CD4-positive, alpha-beta T cell treated with Interleukin-6 at 100 ng/mL for 8 hours (primary cell): Measurements from ENCODE around the gene CHCHD3.
"Not testable (repeated sequence)": the region's sequence is repeated elsewhere in the genome, so short reads cannot be mapped to it uniquely, and the experiment has no call there.

Source experiments
- DNase-seq: peaks from one replicate; pipeline ENCODE4 v3.0.0-alpha.2; 2020; ENCODE audit warnings: mixed read lengths, low spot score

Gene CHCHD3

GRCh38 chr7:132904209-132904608 is 177.7 kb downstream of the CHCHD3 start:
- DNase-seq = no peak

- not testable (repeated sequence) for DNase-seq
Observed at GRCh38 chr7:132902294-132902693, 179.6 kb downstream of the CHCHD3 start.

GRCh38 chr7:132901241-132901640 is 180.6 kb downstream of the CHCHD3 start:
- no peak for DNase-seq

- no peak for DNase-seq
Observed at GRCh38 chr7:132899833-132900232, 182.1 kb downstream of the CHCHD3 start.

- not testable (repeated sequence) for DNase-seq
Observed at GRCh38 chr7:132898641-132899175, 183.2 kb downstream of the CHCHD3 start.

GRCh38 chr7:132897093-132897687 is 184.7 kb downstream of the CHCHD3 start:
- no peak for DNase-seq

GRCh38 chr7:132895231-132895630 is 186.7 kb downstream of the CHCHD3 start:
- DNase-seq = no peak

GRCh38 chr7:132893560-132893959 is 188.3 kb downstream of the CHCHD3 start:
- no peak for DNase-seq

GRCh38 chr7:132892744-132893143 is 189.1 kb downstream of the CHCHD3 start:
- not testable (repeated sequence) for DNase-seq

GRCh38 chr7:132891554-132891953 is 190.3 kb downstream of the CHCHD3 start:
- DNase-seq = no peak

GRCh38 chr7:132882714-132883428 is 199.0 kb downstream of the CHCHD3 start:
- peak; percentile 7 for DNase-seq

GRCh38 chr7:132881317-132881716 is 200.6 kb downstream of the CHCHD3 start:
- DNase-seq = no peak

- DNase-seq = no peak
Observed at GRCh38 chr7:132879579-132879978, 202.3 kb downstream of the CHCHD3 start.

GRCh38 chr7:132878204-132878919 is 203.5 kb downstream of the CHCHD3 start:
- DNase-seq = no peak

GRCh38 chr7:132877573-132877972 is 204.3 kb downstream of the CHCHD3 start:
- DNase-seq = no peak

GRCh38 chr7:132876576-132876975 is 205.3 kb downstream of the CHCHD3 start:
- DNase-seq = no peak

GRCh38 chr7:132872034-132872433 is 209.9 kb downstream of the CHCHD3 start:
- DNase-seq = no peak

GRCh38 chr7:132871419-132871818 is 210.5 kb downstream of the CHCHD3 start:
- no peak for DNase-seq

GRCh38 chr7:132869166-132869861 is 212.6 kb downstream of the CHCHD3 start:
- no peak for DNase-seq

GRCh38 chr7:132866551-132866950 is 215.3 kb downstream of the CHCHD3 start:
- no peak for DNase-seq

- DNase-seq = no peak
Observed at GRCh38 chr7:132866144-132866531, 215.8 kb downstream of the CHCHD3 start.
